HepG2 (cell line): ENCODE data around the gene RHBDD2. TPM values are rescaled to one million over a fixed set of nuclear protein-coding genes. Genes with fewer than 3 reads are reported as not detected.
A peak's percentile ranks its signal among the peaks of the same experiment; 100 is the strongest.

Source experiments
- CBX1 ChIP-seq: IDR thresholded peaks from one replicate; pipeline ENCODE4 v1.6.1; 2016; ENCODE audit warnings: antibody characterized with exemption, low read depth
- PAX8 ChIP-seq: sonication (generic); formaldehyde crosslinking; IDR thresholded peaks from 2 replicates; pipeline ENCODE4 v1.8.0; 2022; ENCODE audit warnings: mild to moderate bottlenecking, missing genetic modification reagents, borderline replicate concordance
- RARA ChIP-seq: IDR thresholded peaks from 2 replicates; pipeline ENCODE4 v1.6.1; 2016; ENCODE audit warnings: missing genetic modification reagents, missing compliant biosample characterization
- SNRNP70 ChIP-seq: fragments of 200-400 bp; formaldehyde crosslinking; IDR thresholded peaks from 2 replicates; pipeline ENCODE4 v1.6.1; 2017; ENCODE audit warnings: mild to moderate bottlenecking, low read depth, low read length, moderate library complexity
- SRF ChIP-seq: IDR thresholded peaks from 2 replicates; pipeline ENCODE4 v1.6.1; 2011; ENCODE audit warnings: mild to moderate bottlenecking, low read depth, low read length, moderate library complexity
- ZKSCAN8 ChIP-seq: IDR thresholded peaks from 2 replicates; pipeline ENCODE4 v1.6.1; 2016; ENCODE audit warnings: borderline replicate concordance, missing genetic modification reagents, missing compliant biosample characterization
- ZNF484 ChIP-seq: sonication (generic); formaldehyde crosslinking; IDR thresholded peaks from 2 replicates; pipeline ENCODE4 v1.5.1; 2020; ENCODE audit warnings: mild to moderate bottlenecking, low read depth, missing genetic modification reagents, borderline replicate concordance
- ZNF496 ChIP-seq: sonication (generic); formaldehyde crosslinking; IDR thresholded peaks from 2 replicates; pipeline ENCODE4 v1.8.1; 2023; ENCODE audit warnings: mild to moderate bottlenecking, moderate library complexity, missing genetic modification reagents; ENCODE audit not compliant: insufficient replicate concordance
- ZNF543 ChIP-seq: sonication (generic); formaldehyde crosslinking; IDR thresholded peaks from 2 replicates; pipeline ENCODE4 v1.4.0; 2020; ENCODE audit warnings: mild to moderate bottlenecking, missing genetic modification reagents
- ZNF564 ChIP-seq: sonication (generic); formaldehyde crosslinking; IDR thresholded peaks from 2 replicates; pipeline ENCODE4 v1.8.1; 2023; ENCODE audit warnings: mild to moderate bottlenecking, missing genetic modification reagents
- ZNF589 ChIP-seq: sonication (generic); formaldehyde crosslinking; conservative IDR thresholded peaks from 2 replicates; pipeline ENCODE4 v1.8.0; 2022; ENCODE audit warnings: mild to moderate bottlenecking, moderate library complexity, missing genetic modification reagents
- ZNF660 ChIP-seq: sonication (generic); formaldehyde crosslinking; IDR thresholded peaks from 2 replicates; pipeline ENCODE4 v1.5.1; 2020; ENCODE audit warnings: mild to moderate bottlenecking, low read depth, missing genetic modification reagents, borderline replicate concordance
- polyA plus RNA-seq, 8 experiments: library from polyadenylated mRNA; depleted of rRNA in 3 of 8; stranded (reverse) in 7 of 8; unstranded in 1 of 8; fragments of >200 nt; fragmentation: Illumina TruSeq in 4 of 8; extraction: Trizol in 4 of 8; gene quantifications; 2 replicates each; pipeline versions ENCODE4 v1.2.1 to v1.2.3, GENCODE V29; 2011 to 2016; ENCODE audit warnings: low read depth in 4 of 8, missing spikeins in 1 of 8, mixed read lengths in 1 of 8; ENCODE audit not compliant: insufficient read depth in 1 of 8
- total RNA-seq, 5 experiments: library from RNA; depleted of rRNA; stranded (reverse); fragments of >200 nt; fragmentation: Illumina TruSeq; extraction: Trizol; gene quantifications; 2 replicates each; pipeline ENCODE4 v1.2.3, GENCODE V29; 2016; ENCODE audit warnings: low read depth in 1 of 5
- TF ChIP-seq, protein P1 (sequence below): sonication (generic); formaldehyde crosslinking; IDR thresholded peaks from 2 replicates; pipeline ENCODE4 v1.4.0; 2020; ENCODE audit warnings: missing genetic modification reagents, borderline replicate concordance
- TF ChIP-seq, protein P2 (sequence below): sonication (generic); formaldehyde crosslinking; IDR thresholded peaks from 2 replicates; pipeline ENCODE4 v1.9.0; 2021; ENCODE audit warnings: missing genetic modification reagents, mild to moderate bottlenecking, borderline replicate concordance
- TF ChIP-seq, protein P3 (sequence below): sonication (generic); formaldehyde crosslinking; IDR thresholded peaks from 2 replicates; pipeline ENCODE4 v1.5.0; 2020; ENCODE audit warnings: missing genetic modification reagents
- TF ChIP-seq, protein P4 (sequence below): sonication (generic); formaldehyde crosslinking; IDR thresholded peaks from 2 replicates; pipeline ENCODE4 v1.4.0; 2020; ENCODE audit warnings: missing genetic modification reagents
- TF ChIP-seq, protein P5 (sequence below): sonication (generic); formaldehyde crosslinking; IDR thresholded peaks from 2 replicates; pipeline ENCODE4 v1.8.1; 2023; ENCODE audit warnings: missing genetic modification reagents, mild to moderate bottlenecking, borderline replicate concordance
- TF ChIP-seq, protein P6 (sequence below): sonication (generic); formaldehyde crosslinking; IDR thresholded peaks from 2 replicates; pipeline ENCODE4 v1.4.0; 2020; ENCODE audit warnings: missing genetic modification reagents

RHBDD2 gene
- total and polyA plus RNA-seq, 2 of the 13 experiments (the other 11 are each of a cell fraction or from before 2014, with no cell fraction given): 23.1 to 26.4 TPM

DNA sequence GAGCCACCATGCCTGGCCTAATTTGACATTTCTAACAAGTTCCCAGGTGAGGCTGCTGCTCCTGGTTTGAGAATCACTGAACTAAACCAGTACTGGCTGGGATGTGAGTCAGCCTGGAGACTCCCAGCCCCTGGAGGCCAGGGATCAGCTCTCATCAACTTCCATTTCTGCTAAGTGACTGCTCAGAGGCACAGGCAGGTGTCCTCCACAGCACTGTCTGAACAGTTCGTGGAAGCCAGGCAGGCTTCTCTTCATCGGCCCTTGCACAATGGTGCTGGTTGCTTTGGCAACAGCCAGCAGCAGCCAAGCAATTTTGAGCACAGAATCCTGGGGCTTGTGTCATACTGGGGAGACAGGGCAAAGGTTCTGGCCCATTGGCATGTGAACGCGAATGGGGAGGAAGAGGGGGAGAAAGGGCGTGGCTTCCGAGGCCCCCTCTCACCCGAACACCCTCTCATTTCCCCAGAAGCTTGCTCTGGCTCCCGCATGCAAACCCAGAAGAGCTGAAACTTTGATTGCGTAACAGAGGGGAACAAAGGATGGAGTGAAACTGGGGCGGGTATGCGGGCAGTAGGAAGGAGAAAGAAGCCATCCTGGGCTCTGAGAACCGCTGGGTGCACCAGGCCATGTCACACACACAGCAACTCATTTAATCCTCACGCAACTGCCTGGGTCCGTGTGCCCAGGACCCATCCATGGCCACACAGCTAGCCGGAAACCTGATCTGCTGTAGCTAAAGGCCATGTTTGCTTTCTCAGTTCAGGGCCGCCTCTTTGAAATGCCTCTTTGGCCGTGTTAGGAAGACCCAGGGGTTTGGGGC is 27.2 kb downstream of the RHBDD2 start (continued):
- TF ChIP-seq, protein P1, sequence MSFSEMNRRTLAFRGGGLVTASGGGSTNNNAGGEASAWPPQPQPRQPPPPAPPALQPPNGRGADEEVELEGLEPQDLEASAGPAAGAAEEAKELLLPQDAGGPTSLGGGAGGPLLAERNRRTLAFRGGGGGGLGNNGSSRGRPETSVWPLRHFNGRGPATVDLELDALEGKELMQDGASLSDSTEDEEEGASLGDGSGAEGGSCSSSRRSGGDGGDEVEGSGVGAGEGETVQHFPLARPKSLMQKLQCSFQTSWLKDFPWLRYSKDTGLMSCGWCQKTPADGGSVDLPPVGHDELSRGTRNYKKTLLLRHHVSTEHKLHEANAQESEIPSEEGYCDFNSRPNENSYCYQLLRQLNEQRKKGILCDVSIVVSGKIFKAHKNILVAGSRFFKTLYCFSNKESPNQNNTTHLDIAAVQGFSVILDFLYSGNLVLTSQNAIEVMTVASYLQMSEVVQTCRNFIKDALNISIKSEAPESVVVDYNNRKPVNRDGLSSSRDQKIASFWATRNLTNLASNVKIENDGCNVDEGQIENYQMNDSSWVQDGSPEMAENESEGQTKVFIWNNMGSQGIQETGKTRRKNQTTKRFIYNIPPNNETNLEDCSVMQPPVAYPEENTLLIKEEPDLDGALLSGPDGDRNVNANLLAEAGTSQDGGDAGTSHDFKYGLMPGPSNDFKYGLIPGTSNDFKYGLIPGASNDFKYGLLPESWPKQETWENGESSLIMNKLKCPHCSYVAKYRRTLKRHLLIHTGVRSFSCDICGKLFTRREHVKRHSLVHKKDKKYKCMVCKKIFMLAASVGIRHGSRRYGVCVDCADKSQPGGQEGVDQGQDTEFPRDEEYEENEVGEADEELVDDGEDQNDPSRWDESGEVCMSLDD (CRISPR knock-in tag): peak; percentile 90; the same call in 1 of the 2 replicates
- TF ChIP-seq, protein P2, sequence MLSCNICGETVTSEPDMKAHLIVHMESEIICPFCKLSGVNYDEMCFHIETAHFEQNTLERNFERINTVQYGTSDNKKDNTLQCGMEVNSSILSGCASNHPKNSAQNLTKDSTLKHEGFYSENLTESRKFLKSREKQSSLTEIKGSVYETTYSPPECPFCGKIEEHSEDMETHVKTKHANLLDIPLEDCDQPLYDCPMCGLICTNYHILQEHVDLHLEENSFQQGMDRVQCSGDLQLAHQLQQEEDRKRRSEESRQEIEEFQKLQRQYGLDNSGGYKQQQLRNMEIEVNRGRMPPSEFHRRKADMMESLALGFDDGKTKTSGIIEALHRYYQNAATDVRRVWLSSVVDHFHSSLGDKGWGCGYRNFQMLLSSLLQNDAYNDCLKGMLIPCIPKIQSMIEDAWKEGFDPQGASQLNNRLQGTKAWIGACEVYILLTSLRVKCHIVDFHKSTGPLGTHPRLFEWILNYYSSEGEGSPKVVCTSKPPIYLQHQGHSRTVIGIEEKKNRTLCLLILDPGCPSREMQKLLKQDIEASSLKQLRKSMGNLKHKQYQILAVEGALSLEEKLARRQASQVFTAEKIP (CRISPR knock-in tag): no peak
- TF ChIP-seq, protein P3, sequence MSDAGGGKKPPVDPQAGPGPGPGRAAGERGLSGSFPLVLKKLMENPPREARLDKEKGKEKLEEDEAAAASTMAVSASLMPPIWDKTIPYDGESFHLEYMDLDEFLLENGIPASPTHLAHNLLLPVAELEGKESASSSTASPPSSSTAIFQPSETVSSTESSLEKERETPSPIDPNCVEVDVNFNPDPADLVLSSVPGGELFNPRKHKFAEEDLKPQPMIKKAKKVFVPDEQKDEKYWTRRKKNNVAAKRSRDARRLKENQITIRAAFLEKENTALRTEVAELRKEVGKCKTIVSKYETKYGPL (CRISPR knock-in tag): no peak; the same call in 1 of the 2 replicates
- TF ChIP-seq ZNF543 (CRISPR knock-in tag): peak; percentile 85
- TF ChIP-seq ZNF589: no peak
- TF ChIP-seq, protein P4, sequence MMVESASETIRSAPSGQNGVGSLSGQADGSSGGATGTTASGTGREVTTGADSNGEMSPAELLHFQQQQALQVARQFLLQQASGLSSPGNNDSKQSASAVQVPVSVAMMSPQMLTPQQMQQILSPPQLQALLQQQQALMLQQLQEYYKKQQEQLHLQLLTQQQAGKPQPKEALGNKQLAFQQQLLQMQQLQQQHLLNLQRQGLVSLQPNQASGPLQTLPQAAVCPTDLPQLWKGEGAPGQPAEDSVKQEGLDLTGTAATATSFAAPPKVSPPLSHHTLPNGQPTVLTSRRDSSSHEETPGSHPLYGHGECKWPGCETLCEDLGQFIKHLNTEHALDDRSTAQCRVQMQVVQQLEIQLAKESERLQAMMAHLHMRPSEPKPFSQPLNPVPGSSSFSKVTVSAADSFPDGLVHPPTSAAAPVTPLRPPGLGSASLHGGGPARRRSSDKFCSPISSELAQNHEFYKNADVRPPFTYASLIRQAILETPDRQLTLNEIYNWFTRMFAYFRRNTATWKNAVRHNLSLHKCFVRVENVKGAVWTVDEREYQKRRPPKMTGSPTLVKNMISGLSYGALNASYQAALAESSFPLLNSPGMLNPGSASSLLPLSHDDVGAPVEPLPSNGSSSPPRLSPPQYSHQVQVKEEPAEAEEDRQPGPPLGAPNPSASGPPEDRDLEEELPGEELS (CRISPR knock-in tag): peak; percentile 67
- TF ChIP-seq, protein P5, sequence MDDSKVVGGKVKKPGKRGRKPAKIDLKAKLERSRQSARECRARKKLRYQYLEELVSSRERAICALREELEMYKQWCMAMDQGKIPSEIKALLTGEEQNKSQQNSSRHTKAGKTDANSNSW (CRISPR knock-in tag): no peak
- TF ChIP-seq ZNF660 (CRISPR knock-in tag): no peak
- TF ChIP-seq, protein P6, sequence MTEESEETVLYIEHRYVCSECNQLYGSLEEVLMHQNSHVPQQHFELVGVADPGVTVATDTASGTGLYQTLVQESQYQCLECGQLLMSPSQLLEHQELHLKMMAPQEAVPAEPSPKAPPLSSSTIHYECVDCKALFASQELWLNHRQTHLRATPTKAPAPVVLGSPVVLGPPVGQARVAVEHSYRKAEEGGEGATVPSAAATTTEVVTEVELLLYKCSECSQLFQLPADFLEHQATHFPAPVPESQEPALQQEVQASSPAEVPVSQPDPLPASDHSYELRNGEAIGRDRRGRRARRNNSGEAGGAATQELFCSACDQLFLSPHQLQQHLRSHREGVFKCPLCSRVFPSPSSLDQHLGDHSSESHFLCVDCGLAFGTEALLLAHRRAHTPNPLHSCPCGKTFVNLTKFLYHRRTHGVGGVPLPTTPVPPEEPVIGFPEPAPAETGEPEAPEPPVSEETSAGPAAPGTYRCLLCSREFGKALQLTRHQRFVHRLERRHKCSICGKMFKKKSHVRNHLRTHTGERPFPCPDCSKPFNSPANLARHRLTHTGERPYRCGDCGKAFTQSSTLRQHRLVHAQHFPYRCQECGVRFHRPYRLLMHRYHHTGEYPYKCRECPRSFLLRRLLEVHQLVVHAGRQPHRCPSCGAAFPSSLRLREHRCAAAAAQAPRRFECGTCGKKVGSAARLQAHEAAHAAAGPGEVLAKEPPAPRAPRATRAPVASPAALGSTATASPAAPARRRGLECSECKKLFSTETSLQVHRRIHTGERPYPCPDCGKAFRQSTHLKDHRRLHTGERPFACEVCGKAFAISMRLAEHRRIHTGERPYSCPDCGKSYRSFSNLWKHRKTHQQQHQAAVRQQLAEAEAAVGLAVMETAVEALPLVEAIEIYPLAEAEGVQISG (CRISPR knock-in tag): peak; percentile 57
- TF ChIP-seq PAX8: no peak
- TF ChIP-seq ZNF564 (CRISPR knock-in tag): peak; percentile 90
- TF ChIP-seq SNRNP70: no peak
- peak; percentile 72 for TF ChIP-seq CBX1
- peak; percentile 65; the same call in 1 of the 2 replicates for TF ChIP-seq ZKSCAN8
- TF ChIP-seq ZNF496 (CRISPR knock-in tag): no peak
- peak; percentile 27; the same call in 1 of the 2 replicates for TF ChIP-seq SRF
- no peak for TF ChIP-seq ZNF484 (CRISPR knock-in tag)
- TF ChIP-seq RARA (CRISPR knock-in tag): peak; percentile 90
